GM18858 (cell line): ENCODE data around the gene RAB40C.

ENCODE experiments used
- ATAC-seq: cut with Tn5 transposase; IDR thresholded peaks from one replicate; pipeline ENCODE4 v1.9.1; 2021; ENCODE audit not compliant: unreplicated experiment

The RAB40C gene

DNA sequence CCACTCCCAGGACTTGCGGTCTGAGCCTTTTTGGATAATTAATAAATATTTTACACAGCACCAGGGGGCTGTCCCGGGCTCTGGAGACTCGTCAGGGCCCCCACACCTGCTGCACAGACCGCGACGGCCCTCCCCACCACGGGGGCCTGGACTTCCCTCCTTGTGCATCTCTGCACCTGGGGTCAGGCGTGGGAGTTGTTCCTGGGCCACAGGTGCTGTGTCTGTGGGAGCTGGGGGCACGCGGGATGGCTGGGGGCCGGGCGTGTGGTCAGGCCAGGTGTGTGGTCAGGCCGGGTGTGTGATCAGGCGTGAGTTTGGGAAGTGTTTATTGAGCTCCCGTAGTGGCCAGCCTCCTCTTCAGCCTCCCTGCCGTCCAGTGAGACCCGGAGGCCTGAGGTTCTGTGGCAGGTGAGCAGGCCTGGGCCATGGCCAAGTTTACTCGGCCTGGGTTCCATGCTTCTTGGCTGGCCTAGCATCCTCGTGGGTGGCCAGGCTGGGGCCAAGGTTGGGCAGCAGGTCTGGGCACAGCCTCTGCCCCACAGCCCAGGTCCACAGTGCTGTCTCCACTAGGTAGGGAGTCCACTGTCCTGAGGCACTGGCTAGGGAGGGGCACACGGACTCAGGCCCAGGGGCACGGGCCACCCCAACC lies 88.5 kb downstream of the RAB40C start:
- ATAC-seq = no peak
